WI38 (cell line): ENCODE data around the gene KL.

Experiments used
- H3K4me3 ChIP-seq: 2 replicates; pipeline ENCODE4 v1.5.1; 2011; ENCODE audit warnings: low read depth, mild to moderate bottlenecking, control low read depth, low read length
- CTCF ChIP-seq: IDR thresholded peaks from 2 replicates; pipeline ENCODE4 v1.5.1; 2012; ENCODE audit warnings: low read depth, mild to moderate bottlenecking, control low read depth, low read length

KL gene

GRCh38 chr13:33092073-33092987, 76.1 kb downstream of the KL start:
- TF ChIP-seq CTCF = no peak
- no peak overlapping the region for H3K4me3 ChIP-seq

- TF ChIP-seq CTCF = no peak
- H3K4me3 ChIP-seq = no peak overlapping the region
Observed at GRCh38 chr13:33096886-33097605, 80.8 kb downstream of the KL start.

GRCh38 chr13:33099860-33100259, 83.6 kb downstream of the KL start:
- TF ChIP-seq CTCF = no peak
- no peak overlapping the region for H3K4me3 ChIP-seq

- H3K4me3 ChIP-seq = no peak overlapping the region
- TF ChIP-seq CTCF = no peak
Observed at GRCh38 chr13:33100886-33101285, 84.7 kb downstream of the KL start.

GRCh38 chr13:33101835-33102234, 85.6 kb downstream of the KL start:
- H3K4me3 ChIP-seq = no peak overlapping the region
- TF ChIP-seq CTCF = no peak

GRCh38 chr13:33103457-33103856, 87.2 kb downstream of the KL start:
- no peak overlapping the region for H3K4me3 ChIP-seq
- no peak for TF ChIP-seq CTCF
